IPS DF 6.9 (cell line): ENCODE measurements around the gene CACNB2.

ENCODE experiments used
- DNase-seq: peaks from one replicate; pipeline ENCODE4 v3.0.0-alpha.2; 2013; ENCODE audit warnings: low read depth, low spot score
- H3K27ac ChIP-seq: one replicate; pipeline ENCODE4 v1.5.1; 2013; ENCODE audit warnings: low read length, control low read depth
- H3K27me3 ChIP-seq: 2 replicates; pipeline ENCODE4 v1.6.1; 2013; ENCODE audit warnings: mild to moderate bottlenecking, low read length; ENCODE audit not compliant: control insufficient read depth, insufficient read depth
- H3K36me3 ChIP-seq: 2 replicates; pipeline ENCODE4 v1.6.1; 2013; ENCODE audit warnings: low read length; ENCODE audit not compliant: control insufficient read depth, insufficient read depth
- H3K4me1 ChIP-seq: 2 replicates; pipeline ENCODE4 v1.6.1; 2013; ENCODE audit warnings: low read length; ENCODE audit not compliant: control insufficient read depth, insufficient read depth
- H3K4me3 ChIP-seq: 2 replicates; pipeline ENCODE4 v1.5.1; 2013; ENCODE audit warnings: mild to moderate bottlenecking, low read length
- H3K9me3 ChIP-seq: 2 replicates; pipeline ENCODE4 v1.6.1; 2013; ENCODE audit warnings: low read length, inconsistent platforms; ENCODE audit not compliant: control insufficient read depth, insufficient read depth
- WGBS: extraction: QIAGEN DNeasy Blood & Tissue Kit; methylation state at CpG from one replicate; pipeline ENCODE4 v1.1.7; 2013; ENCODE audit warnings: mixed read lengths, missing lambda C conversion rate; ENCODE audit not compliant: insufficient read length, insufficient coverage; 5-methylcytosine and 5-hydroxymethylcytosine counted together

The CACNB2 gene

GRCh38 chr10:18528292-18528691, 388.1 kb downstream of the CACNB2 start:
- H3K27ac ChIP-seq: no peak overlapping the region
- no peaks in the 10 kb centered on the region for H3K27me3 ChIP-seq
- no peaks in the 10 kb centered on the region for H3K9me3 ChIP-seq
- H3K4me1 ChIP-seq: no peaks in the 10 kb centered on the region
- H3K4me3 ChIP-seq: no peak overlapping the region
- no peak for DNase-seq
- no CpG with 5 or more reads among the region's 3 CpGs for WGBS
- no peaks in the 10 kb centered on the region for H3K36me3 ChIP-seq

- Histone ChIP-seq H3K9me3 (no peaks in the 10 kb centered on the region), H3K36me3 (no peaks in the 10 kb centered on the region), H3K4me1 (no peaks in the 10 kb centered on the region), H3K27me3 (no peaks in the 10 kb centered on the region), H3K27ac (no peak overlapping the region), H3K4me3 (no peak overlapping the region)
- no peak for DNase-seq
- no CpG with 5 or more reads among the region's 7 CpGs for WGBS
Measured at GRCh38 chr10:18532881-18533535, 392.8 kb downstream of the CACNB2 start.

DNA sequence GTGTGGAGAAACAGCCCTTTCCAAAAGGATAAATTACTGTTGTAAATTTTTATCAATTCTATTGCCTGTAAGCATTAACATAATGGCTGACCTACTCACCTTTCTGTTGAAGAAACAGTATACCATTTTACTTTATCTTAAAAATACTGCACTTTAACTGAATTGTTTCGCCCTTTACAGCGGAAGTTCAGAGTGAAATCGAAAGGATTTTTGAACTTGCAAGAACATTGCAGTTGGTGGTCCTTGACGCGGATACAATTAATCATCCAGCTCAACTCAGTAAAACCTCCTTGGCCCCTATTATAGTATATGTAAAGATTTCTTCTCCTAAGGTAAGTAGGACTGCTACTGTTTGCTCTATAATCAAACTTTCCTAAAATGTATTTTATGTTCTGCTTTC, 393.7 kb downstream of the CACNB2 start:
- no peaks in the 10 kb centered on the region for H3K27me3 ChIP-seq
- no peaks in the 10 kb centered on the region for H3K9me3 ChIP-seq
- H3K36me3 ChIP-seq: no peaks in the 10 kb centered on the region
- no CpG with 5 or more reads among the region's 5 CpGs for WGBS
- H3K4me1 ChIP-seq: no peaks in the 10 kb centered on the region
- DNase-seq: no peak
- H3K27ac ChIP-seq: no peak overlapping the region
- H3K4me3 ChIP-seq: no peak overlapping the region

DNA sequence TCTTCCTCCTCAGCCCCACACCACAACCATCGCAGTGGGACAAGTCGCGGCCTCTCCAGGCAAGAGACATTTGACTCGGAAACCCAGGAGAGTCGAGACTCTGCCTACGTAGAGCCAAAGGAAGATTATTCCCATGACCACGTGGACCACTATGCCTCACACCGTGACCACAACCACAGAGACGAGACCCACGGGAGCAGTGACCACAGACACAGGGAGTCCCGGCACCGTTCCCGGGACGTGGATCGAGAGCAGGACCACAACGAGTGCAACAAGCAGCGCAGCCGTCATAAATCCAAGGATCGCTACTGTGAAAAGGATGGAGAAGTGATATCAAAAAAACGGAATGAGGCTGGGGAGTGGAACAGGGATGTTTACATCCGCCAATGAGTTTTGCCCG, 399.1 kb downstream of the CACNB2 start:
- no peak overlapping the region for H3K4me3 ChIP-seq
- no peak for DNase-seq
- WGBS: no CpG with 5 or more reads among the region's 22 CpGs
- no peaks in the 10 kb centered on the region for H3K27me3 ChIP-seq
- no peaks in the 10 kb centered on the region for H3K9me3 ChIP-seq
- no peak overlapping the region for H3K27ac ChIP-seq
- no peaks in the 10 kb centered on the region for H3K4me1 ChIP-seq
- H3K36me3 ChIP-seq: peaks cover 6% of the 10 kb centered on the region; the same call in 1 of the 2 replicates

- H3K9me3 ChIP-seq: no peaks in the 10 kb centered on the region
- no peak overlapping the region for H3K27ac ChIP-seq
- H3K27me3 ChIP-seq: no peaks in the 10 kb centered on the region
- DNase-seq: no peak
- peaks cover 6% of the 10 kb centered on the region; the same call in 1 of the 2 replicates for H3K36me3 ChIP-seq
- H3K4me3 ChIP-seq: no peak overlapping the region
- no peaks in the 10 kb centered on the region for H3K4me1 ChIP-seq
Measured at GRCh38 chr10:18540195-18540594, 400.0 kb downstream of the CACNB2 start.

DNA sequence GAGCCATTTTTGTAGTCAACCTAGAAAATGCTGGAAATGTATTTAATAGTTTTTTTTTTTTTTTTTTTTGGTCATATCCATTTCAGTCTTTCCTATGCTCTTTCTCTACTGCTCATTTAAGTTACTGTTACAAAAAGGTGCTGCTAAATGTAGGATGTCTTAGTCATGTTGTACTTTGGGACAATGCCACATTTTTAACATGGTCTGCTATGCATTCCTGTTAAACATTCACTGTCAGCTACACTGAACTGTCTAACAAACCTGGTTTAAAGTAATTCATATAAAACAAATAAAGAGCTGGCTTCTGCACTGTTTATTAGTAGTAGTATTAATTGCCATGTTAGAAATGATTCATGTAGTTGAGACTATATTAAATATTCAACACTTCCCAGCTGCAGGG, 402.6 kb downstream of the CACNB2 start:
- Histone ChIP-seq H3K9me3 (no peaks in the 10 kb centered on the region), H3K27ac (no peak overlapping the region), H3K4me3 (no peak overlapping the region), H3K36me3 (peaks cover 6% of the 10 kb centered on the region; the same call in 1 of the 2 replicates), H3K4me1 (no peaks in the 10 kb centered on the region), H3K27me3 (no peaks in the 10 kb centered on the region)
- DNase-seq: no peak

DNA sequence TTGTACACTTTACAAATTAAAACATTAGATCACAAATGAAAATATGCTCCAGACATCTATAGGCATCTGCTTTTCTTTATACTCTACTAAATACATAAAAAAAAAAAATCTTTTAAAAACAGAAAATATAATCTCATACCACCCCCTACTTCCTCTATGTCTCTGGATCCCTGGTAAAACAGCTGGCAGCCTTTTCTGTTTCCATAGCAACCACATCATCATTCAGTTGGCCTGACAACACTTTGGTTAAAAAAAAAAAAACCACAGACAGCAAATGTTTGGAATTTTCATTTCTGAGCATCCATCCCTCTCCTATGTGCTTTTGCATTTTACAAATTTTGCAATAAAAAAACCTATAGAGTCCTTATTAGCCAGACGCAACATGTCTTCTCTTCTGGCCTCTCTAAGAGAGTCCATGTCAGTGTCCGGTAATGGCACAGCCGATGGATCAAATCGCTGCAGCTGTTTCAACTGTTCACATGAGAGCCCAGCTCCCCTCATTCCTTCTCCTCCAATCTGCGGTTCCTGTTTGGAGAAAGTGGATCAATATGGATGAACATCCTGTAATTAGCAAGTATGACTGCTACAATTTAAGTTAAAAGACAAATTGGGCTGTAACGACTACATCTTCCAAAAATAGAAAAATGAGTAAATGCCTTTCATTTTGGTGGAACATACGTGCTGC, 405.5 kb downstream of the CACNB2 start:
- H3K27ac ChIP-seq: no peak overlapping the region
- no peaks in the 10 kb centered on the region; the same call in 1 of the 2 replicates for H3K36me3 ChIP-seq
- H3K4me1 ChIP-seq: no peaks in the 10 kb centered on the region
- H3K9me3 ChIP-seq: no peaks in the 10 kb centered on the region
- no peaks in the 10 kb centered on the region for H3K27me3 ChIP-seq
- H3K4me3 ChIP-seq: no peak overlapping the region
- WGBS: no CpG with 5 or more reads among the region's 7 CpGs
- no peak for DNase-seq

GRCh38 chr10:18549105-18549504, 408.9 kb downstream of the CACNB2 start:
- Histone ChIP-seq H3K4me1 (no peaks in the 10 kb centered on the region), H3K4me3 (no peak overlapping the region), H3K9me3 (no peaks in the 10 kb centered on the region; the same call in 1 of the 2 replicates), H3K36me3 (peaks cover 1% of the 10 kb centered on the region; the same call in 1 of the 2 replicates), H3K27ac (no peak overlapping the region), H3K27me3 (no peaks in the 10 kb centered on the region)
- no CpG with 5 or more reads among the region's 2 CpGs for WGBS
- no peak for DNase-seq

DNA sequence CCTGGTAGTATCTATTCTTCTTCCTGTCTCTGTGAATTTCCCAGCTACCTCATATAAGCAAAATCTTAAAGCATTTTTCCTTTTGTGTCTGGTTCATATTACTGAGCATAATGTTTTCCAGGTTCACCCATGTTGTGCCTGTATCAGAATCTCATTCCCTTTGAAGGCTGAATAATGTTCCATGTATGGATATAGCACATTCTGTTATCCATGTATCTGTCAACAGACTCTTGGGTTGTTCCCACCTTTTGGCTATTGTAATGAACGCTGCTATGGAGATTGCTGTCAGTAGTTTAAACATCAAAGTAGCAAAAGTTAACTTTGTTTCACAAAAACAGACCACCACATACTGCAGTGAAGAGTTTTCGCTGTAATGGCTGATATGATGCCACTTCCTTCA, 411.2 kb downstream of the CACNB2 start:
- Histone ChIP-seq H3K27ac (no peak overlapping the region), H3K9me3 (peaks cover 4% of the 10 kb centered on the region), H3K4me3 (no peak overlapping the region), H3K36me3 (peaks cover 9% of the 10 kb centered on the region; the same call in 1 of the 2 replicates), H3K4me1 (no peaks in the 10 kb centered on the region), H3K27me3 (no peaks in the 10 kb centered on the region)
- no CpG with 5 or more reads among the region's 2 CpGs for WGBS
- no peak for DNase-seq

- no peak for DNase-seq
- H3K27ac ChIP-seq: no peak overlapping the region
Measured at GRCh38 chr10:18554479-18554878, 414.3 kb downstream of the CACNB2 start.

More at GRCh38 chr10:18554479-18554878, 414.3 kb downstream of the CACNB2 start:
- WGBS: 100% methylated on average over 3 of the region's 3 CpGs
- H3K36me3 ChIP-seq: peaks cover 25% of the 10 kb centered on the region; the same call in 1 of the 2 replicates
- H3K4me1 ChIP-seq: no peaks in the 10 kb centered on the region
- H3K9me3 ChIP-seq: peaks cover 9% of the 10 kb centered on the region
- H3K4me3 ChIP-seq: no peak overlapping the region
- H3K27me3 ChIP-seq: no peaks in the 10 kb centered on the region; the same call in 1 of the 2 replicates
